WI38 (cell line): ENCODE measurements around the gene ZNF319.

Experiments
- H3K4me3 ChIP-seq: 2 replicates; pipeline ENCODE4 v1.5.1; 2011; ENCODE audit warnings: low read depth, mild to moderate bottlenecking, control low read depth, low read length
- CTCF ChIP-seq: IDR thresholded peaks from 2 replicates; pipeline ENCODE4 v1.5.1; 2012; ENCODE audit warnings: low read depth, mild to moderate bottlenecking, control low read depth, low read length

The ZNF319 gene

GRCh38 chr16:57999971-58000705, at the start of gene ZNF319:
ZNF319 (minus strand) TSS chr16:58000672; CDS start chr16:57998265, 2,407 bp downstream.
- H3K4me3 ChIP-seq, result peak within 1 kb of the TSS; percentile 81
- TF ChIP-seq CTCF, result no peak

- no peak overlapping the region for H3K4me3 ChIP-seq
- TF ChIP-seq CTCF, result no peak
These were observed 49.0 kb upstream of the ZNF319 start for GRCh38 chr16:58049232-58050185.

GRCh38 chr16:58048494-58049231, 48.2 kb upstream of the ZNF319 start:
- no peak for TF ChIP-seq CTCF
- no peak overlapping the region for H3K4me3 ChIP-seq

GRCh38 chr16:58047557-58048348, 47.3 kb upstream of the ZNF319 start:
- no peak for TF ChIP-seq CTCF
- no peak overlapping the region for H3K4me3 ChIP-seq

- H3K4me3 ChIP-seq, result no peak overlapping the region
- no peak for TF ChIP-seq CTCF
These were observed 46.5 kb upstream of the ZNF319 start for GRCh38 chr16:58046936-58047335.

GRCh38 chr16:58046054-58046881, 45.8 kb upstream of the ZNF319 start:
- H3K4me3 ChIP-seq, result no peak overlapping the region
- no peak for TF ChIP-seq CTCF
